Measurements from ENCODE around the gene ALPG.
"Not testable (repeated sequence)": the region's sequence is repeated elsewhere in the genome, so short reads cannot be mapped to it uniquely, and the experiment has no call there.

ALPG gene

DNA sequence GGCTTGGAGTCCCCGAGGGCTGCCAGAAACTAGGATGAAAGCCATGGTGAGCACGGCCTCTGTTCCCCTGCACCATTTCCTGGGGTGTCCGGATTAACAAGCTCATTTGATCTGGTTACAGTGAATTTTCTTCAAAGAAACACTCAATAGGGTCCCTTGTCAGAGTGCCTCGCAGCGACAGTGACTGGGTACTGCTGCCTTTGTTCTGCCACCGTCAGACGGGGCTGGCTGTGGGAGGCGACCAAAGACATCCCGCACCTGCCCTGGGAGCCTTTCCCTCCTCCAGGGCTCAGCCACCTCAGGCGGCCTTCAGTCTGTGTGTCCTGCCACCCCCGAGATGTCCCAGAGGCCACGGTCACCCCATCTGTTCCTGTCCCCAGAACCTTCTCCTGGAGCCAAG, 36.6 kb upstream of the ALPG start:
- H3K27ac ChIP-seq (ENCODE audit: insufficient read depth in 1 of 2, low read depth in 1 of 2, low read length in 2 of 2, poor library complexity in 1 of 2, severe bottlenecking in 2 of 2); H3K4me3 ChIP-seq (ENCODE audit: control insufficient read depth in 1 of 7, extremely low read depth in 1 of 7, insufficient read depth in 4 of 7, low read depth in 2 of 7, low read length in 6 of 7); POLR2A ChIA-PET; DNase-seq; H3K27me3 ChIP-seq (replicated peaks in 2 of 5; ENCODE audit: control insufficient read depth in 4 of 5, insufficient read depth in 5 of 5, low read length in 4 of 5); H3K9me3 ChIP-seq (ENCODE audit: control extremely low read depth in 1 of 5, control insufficient read depth in 4 of 5, insufficient read depth in 2 of 5, low read depth in 1 of 5, low read length in 4 of 5); H3K36me3 ChIP-seq (ENCODE audit: control insufficient read depth in 4 of 4, insufficient read depth in 4 of 4, low read length in 3 of 4): not testable (repeated sequence)
- no CpG with 5 or more reads among the region's 12 CpGs for WGBS (ENCODE audit: insufficient coverage)
- H3K4me1 ChIP-seq (ENCODE audit: control extremely low read depth in 1 of 4, control insufficient read depth in 4 of 4, insufficient read depth in 4 of 4, low read length in 3 of 4) = peaks cover 0 to 29% (median 14%) of the 10 kb centered on the region in 4 experiments
- CTCF ChIA-PET = interaction anchor here (0.9 to 1.6 kb wide), 5 partner anchors 9 to 459 kb away, joined by 3 to 5 read pairs (median 3); partner anchors contain the start of gene ALPP

DNA sequence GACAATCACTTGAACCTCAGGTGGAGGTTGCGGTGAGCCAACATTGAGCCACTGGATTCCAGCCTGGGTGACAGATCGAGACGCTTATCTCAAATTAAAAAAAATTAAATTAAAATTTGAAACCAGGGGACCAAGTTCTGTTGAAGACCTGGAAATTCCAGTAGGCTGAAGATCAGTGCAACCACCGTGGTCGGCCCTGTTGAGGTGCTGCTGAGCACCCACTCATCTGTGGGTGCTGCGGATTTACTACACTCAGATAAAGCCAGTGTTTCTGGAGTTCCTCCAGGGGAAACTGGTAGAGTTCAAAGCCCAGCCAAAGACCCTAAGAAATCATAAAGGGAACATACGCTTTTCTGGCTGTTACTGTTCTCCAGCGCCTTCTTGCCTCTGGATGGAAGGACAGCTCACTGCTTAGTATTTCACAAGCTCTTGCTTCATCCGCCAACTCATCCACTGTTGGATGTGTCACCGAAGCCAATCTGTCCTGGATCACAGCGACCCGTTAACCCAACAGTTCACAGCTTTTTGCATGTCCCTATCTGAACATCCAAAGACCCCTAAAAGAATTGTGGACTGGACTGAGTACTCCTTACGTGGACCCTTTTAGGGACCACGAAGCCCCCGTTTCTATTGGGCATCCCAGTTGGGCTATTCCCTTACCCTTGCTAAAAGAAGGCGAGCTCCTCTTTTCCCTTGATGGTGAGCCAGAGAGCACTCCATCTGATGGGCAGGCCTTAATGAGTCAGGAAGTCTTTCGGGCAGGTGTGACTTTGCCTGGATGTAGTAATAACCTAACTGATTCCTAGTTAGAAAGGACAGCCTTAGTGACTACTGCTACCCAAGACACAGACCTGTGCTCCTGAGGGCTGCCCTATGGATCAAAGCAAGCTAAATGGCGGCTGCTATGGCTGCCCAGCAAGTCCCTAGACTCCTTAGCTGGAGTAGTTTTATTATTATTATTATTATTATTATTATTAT, 34.1 kb upstream of the ALPG start:
- Histone ChIP-seq H3K27ac (ENCODE audit: insufficient read depth in 1 of 2, low read depth in 1 of 2, low read length in 2 of 2, poor library complexity in 1 of 2, severe bottlenecking in 2 of 2) (no peak overlapping the region), H3K9me3 (ENCODE audit: control extremely low read depth in 1 of 5, control insufficient read depth in 4 of 5, insufficient read depth in 2 of 5, low read depth in 1 of 5, low read length in 4 of 5) (no peaks in the 10 kb centered on the region), H3K36me3 (ENCODE audit: control insufficient read depth in 4 of 4, insufficient read depth in 4 of 4, low read length in 3 of 4) (no peaks in the 10 kb centered on the region), H3K4me3 (ENCODE audit: control insufficient read depth in 1 of 7, extremely low read depth in 1 of 7, insufficient read depth in 4 of 7, low read depth in 2 of 7, low read length in 6 of 7) (no peak overlapping the region), H3K27me3 (replicated peaks in 2 of 5; ENCODE audit: control insufficient read depth in 4 of 5, insufficient read depth in 5 of 5, low read length in 4 of 5) (no peaks in the 10 kb centered on the region), H3K4me1 (ENCODE audit: control extremely low read depth in 1 of 4, control insufficient read depth in 4 of 4, insufficient read depth in 4 of 4, low read length in 3 of 4) (peaks cover 0 to 13% (median 4%) of the 10 kb centered on the region in 4 experiments)
- ChIA-PET POLR2A (interaction anchor here (0.7 kb wide), 1 partner anchor 1914 kb away, joined by 3 read pairs; no protein-coding TSS in a partner anchor), CTCF (interaction anchor here (0.5 to 3.3 kb wide), 7 partner anchors 8 to 820 kb away, joined by 3 to 18 read pairs (median 4); no protein-coding TSS in a partner anchor)
- DNase-seq = no peak
- WGBS (ENCODE audit: insufficient coverage) = over 99% methylated on average over 15 of the region's 18 CpGs

DNA sequence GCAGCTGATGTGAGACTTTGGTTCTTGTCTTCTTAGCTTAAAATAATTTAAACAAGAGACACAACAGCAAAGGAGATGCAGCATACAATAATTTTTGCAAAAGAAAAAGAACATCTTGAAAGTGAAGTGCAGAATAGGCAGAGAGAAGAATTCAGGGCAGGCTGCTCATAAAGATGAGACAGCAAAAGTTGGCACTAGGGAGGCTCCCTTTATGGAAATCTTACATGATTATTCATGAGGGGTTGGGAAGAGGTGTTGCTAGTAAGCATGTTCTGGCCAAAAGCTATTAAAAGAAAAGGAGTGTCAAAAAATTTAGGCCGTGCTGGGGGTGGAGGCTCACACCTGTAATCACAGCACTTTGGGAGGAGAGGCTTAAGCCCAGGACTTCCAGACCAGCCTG, 32.3 kb upstream of the ALPG start:
- Histone ChIP-seq H3K9me3 (ENCODE audit: control extremely low read depth in 1 of 5, control insufficient read depth in 4 of 5, insufficient read depth in 2 of 5, low read depth in 1 of 5, low read length in 4 of 5) (no peaks in the 10 kb centered on the region), H3K27me3 (replicated peaks in 2 of 5; ENCODE audit: control insufficient read depth in 4 of 5, insufficient read depth in 5 of 5, low read length in 4 of 5) (no peaks in the 10 kb centered on the region), H3K4me1 (ENCODE audit: control extremely low read depth in 1 of 4, control insufficient read depth in 4 of 4, insufficient read depth in 4 of 4, low read length in 3 of 4) (peaks cover 0 to 1% (median 0%) of the 10 kb centered on the region in 4 experiments), H3K27ac (ENCODE audit: insufficient read depth in 1 of 2, low read depth in 1 of 2, low read length in 2 of 2, poor library complexity in 1 of 2, severe bottlenecking in 2 of 2) (no peak overlapping the region), H3K4me3 (ENCODE audit: control insufficient read depth in 1 of 7, extremely low read depth in 1 of 7, insufficient read depth in 4 of 7, low read depth in 2 of 7, low read length in 6 of 7) (no peak overlapping the region), H3K36me3 (ENCODE audit: control insufficient read depth in 4 of 4, insufficient read depth in 4 of 4, low read length in 3 of 4) (no peaks in the 10 kb centered on the region)
- ChIA-PET CTCF (interaction anchor here (0.6 to 3.3 kb wide), 4 partner anchors 10 to 456 kb away, joined by 3 to 18 read pairs (median 5); no protein-coding TSS in a partner anchor), POLR2A (no interaction called here)
- DNase-seq = no peak
- WGBS (ENCODE audit: insufficient coverage) = no CpG with 5 or more reads among the region's 1 CpG

DNA sequence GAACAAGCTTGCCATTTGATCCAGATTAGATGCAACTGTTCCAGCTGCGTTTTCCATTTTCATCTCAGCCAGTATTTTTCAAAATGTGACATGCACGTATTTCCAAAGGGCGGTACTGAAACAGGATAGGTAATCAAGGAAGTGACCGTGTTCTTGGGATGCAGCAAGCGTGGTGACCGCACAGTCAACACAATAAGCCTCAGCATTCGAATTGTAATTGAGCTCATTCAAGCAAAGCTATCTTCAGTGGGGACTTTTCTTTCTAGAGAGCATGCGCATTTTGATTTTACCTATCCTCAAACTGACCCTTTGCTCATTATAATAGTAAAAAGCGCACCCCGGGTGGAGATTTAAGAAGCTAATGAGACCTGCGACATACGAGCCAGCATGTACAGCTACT, 31.5 kb upstream of the ALPG start:
- no peak overlapping the region for H3K4me3 ChIP-seq (ENCODE audit: control insufficient read depth in 1 of 7, extremely low read depth in 1 of 7, insufficient read depth in 4 of 7, low read depth in 2 of 7, low read length in 6 of 7)
- H3K27me3 ChIP-seq (replicated peaks in 2 of 5; ENCODE audit: control insufficient read depth in 4 of 5, insufficient read depth in 5 of 5, low read length in 4 of 5) = no peaks in the 10 kb centered on the region
- 83% methylated on average over 12 of the region's 12 CpGs for WGBS (ENCODE audit: insufficient coverage)
- H3K9me3 ChIP-seq (ENCODE audit: control extremely low read depth in 1 of 5, control insufficient read depth in 4 of 5, insufficient read depth in 2 of 5, low read depth in 1 of 5, low read length in 4 of 5) = no peaks in the 10 kb centered on the region
- CTCF ChIA-PET = interaction anchor here (1.1 to 3.3 kb wide), 4 partner anchors 11 to 35 kb away, joined by 3 to 18 read pairs (median 6); no protein-coding TSS in a partner anchor
- H3K36me3 ChIP-seq (ENCODE audit: control insufficient read depth in 4 of 4, insufficient read depth in 4 of 4, low read length in 3 of 4) = no peaks in the 10 kb centered on the region
- no peak overlapping the region for H3K27ac ChIP-seq (ENCODE audit: insufficient read depth in 1 of 2, low read depth in 1 of 2, low read length in 2 of 2, poor library complexity in 1 of 2, severe bottlenecking in 2 of 2)
- POLR2A ChIA-PET = no interaction called here
- no peak for DNase-seq
- H3K4me1 ChIP-seq (ENCODE audit: control extremely low read depth in 1 of 4, control insufficient read depth in 4 of 4, insufficient read depth in 4 of 4, low read length in 3 of 4) = no peaks in the 10 kb centered on the region

DNA sequence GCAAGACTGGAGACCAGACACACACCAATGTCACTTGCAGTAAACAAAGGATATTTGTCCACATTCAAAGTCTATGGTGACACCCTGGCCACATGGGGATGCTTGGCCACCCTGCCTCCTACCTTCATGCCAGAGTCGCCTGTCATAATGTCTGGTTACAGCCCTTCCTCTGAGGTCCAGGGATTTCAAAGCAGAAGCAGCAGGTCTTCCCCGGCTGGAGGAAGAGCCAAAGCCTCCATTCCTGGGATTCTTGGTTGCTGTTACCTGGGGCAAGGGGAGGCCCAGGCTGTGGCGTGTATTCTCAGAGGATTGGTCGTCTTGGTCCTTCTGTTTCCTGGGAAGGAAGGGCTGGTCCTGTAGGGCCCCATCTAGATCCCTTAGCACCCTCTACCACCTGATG, 30.4 kb upstream of the ALPG start:
- Histone ChIP-seq H3K36me3 (ENCODE audit: control insufficient read depth in 4 of 4, insufficient read depth in 4 of 4, low read length in 3 of 4) (no peaks in the 10 kb centered on the region), H3K27ac (ENCODE audit: insufficient read depth in 1 of 2, low read depth in 1 of 2, low read length in 2 of 2, poor library complexity in 1 of 2, severe bottlenecking in 2 of 2) (no peak overlapping the region), H3K27me3 (replicated peaks in 2 of 5; ENCODE audit: control insufficient read depth in 4 of 5, insufficient read depth in 5 of 5, low read length in 4 of 5) (no peaks in the 10 kb centered on the region), H3K9me3 (ENCODE audit: control extremely low read depth in 1 of 5, control insufficient read depth in 4 of 5, insufficient read depth in 2 of 5, low read depth in 1 of 5, low read length in 4 of 5) (no peaks in the 10 kb centered on the region), H3K4me1 (ENCODE audit: control extremely low read depth in 1 of 4, control insufficient read depth in 4 of 4, insufficient read depth in 4 of 4, low read length in 3 of 4) (peaks cover 0 to 1% (median under 1%) of the 10 kb centered on the region in 4 experiments), H3K4me3 (ENCODE audit: control insufficient read depth in 1 of 7, extremely low read depth in 1 of 7, insufficient read depth in 4 of 7, low read depth in 2 of 7, low read length in 6 of 7) (no peak overlapping the region)
- ChIA-PET POLR2A (no interaction called here), CTCF (interaction anchor here (1.3 to 2.1 kb wide), 2 partner anchors 13 to 27 kb away, joined by 4 to 10 read pairs; no protein-coding TSS in a partner anchor)
- 97% methylated on average over 4 of the region's 4 CpGs for WGBS (ENCODE audit: insufficient coverage)
- DNase-seq = no peak

DNA sequence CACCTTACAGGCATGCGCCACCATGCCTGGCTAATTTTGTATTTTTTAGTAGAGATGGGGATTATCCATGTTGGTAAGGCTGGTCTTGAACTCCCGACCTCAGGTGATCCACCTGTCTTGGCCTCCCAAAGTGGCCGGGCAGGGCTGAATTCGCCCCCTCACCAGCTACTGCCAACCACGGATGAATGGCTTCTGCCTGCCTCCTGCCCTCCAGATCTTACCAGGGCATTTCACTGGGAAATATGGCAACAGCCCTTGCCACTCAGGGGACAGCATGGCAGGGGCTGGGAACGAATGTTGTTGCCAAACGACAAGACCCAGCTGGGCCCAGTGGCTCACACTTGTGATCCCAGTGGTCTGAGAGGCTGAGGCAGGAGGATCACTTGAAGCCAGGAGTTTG, 29.9 kb upstream of the ALPG start:
- Histone ChIP-seq H3K36me3 (ENCODE audit: control insufficient read depth in 4 of 4, insufficient read depth in 4 of 4, low read length in 3 of 4) (no peaks in the 10 kb centered on the region), H3K9me3 (ENCODE audit: control extremely low read depth in 1 of 5, control insufficient read depth in 4 of 5, insufficient read depth in 2 of 5, low read depth in 1 of 5, low read length in 4 of 5) (no peaks in the 10 kb centered on the region), H3K4me1 (ENCODE audit: control extremely low read depth in 1 of 4, control insufficient read depth in 4 of 4, insufficient read depth in 4 of 4, low read length in 3 of 4) (peaks cover 0 to 4% (median 1%) of the 10 kb centered on the region in 4 experiments), H3K27me3 (replicated peaks in 2 of 5; ENCODE audit: control insufficient read depth in 4 of 5, insufficient read depth in 5 of 5, low read length in 4 of 5) (no peaks in the 10 kb centered on the region), H3K4me3 (ENCODE audit: control insufficient read depth in 1 of 7, extremely low read depth in 1 of 7, insufficient read depth in 4 of 7, low read depth in 2 of 7, low read length in 6 of 7) (no peak overlapping the region), H3K27ac (ENCODE audit: insufficient read depth in 1 of 2, low read depth in 1 of 2, low read length in 2 of 2, poor library complexity in 1 of 2, severe bottlenecking in 2 of 2) (no peak overlapping the region)
- 98% methylated on average over 6 of the region's 7 CpGs for WGBS (ENCODE audit: insufficient coverage)
- DNase-seq = no peak
- ChIA-PET CTCF (interaction anchor here (0.9 to 2.1 kb wide), 2 partner anchors 9 to 13 kb away, joined by 4 to 10 read pairs; no protein-coding TSS in a partner anchor), POLR2A (interaction anchor here (0.7 kb wide), 1 partner anchor 22 kb away, joined by 3 read pairs; no protein-coding TSS in a partner anchor)

Measured in common myeloid progenitor, CD34-positive (primary cell).